ENCODE measurements around the gene S100A8.
"Not testable (repeated sequence)": the region's sequence is repeated elsewhere in the genome, so short reads cannot be mapped to it uniquely, and the experiment has no call there.

The S100A8 gene

DNA sequence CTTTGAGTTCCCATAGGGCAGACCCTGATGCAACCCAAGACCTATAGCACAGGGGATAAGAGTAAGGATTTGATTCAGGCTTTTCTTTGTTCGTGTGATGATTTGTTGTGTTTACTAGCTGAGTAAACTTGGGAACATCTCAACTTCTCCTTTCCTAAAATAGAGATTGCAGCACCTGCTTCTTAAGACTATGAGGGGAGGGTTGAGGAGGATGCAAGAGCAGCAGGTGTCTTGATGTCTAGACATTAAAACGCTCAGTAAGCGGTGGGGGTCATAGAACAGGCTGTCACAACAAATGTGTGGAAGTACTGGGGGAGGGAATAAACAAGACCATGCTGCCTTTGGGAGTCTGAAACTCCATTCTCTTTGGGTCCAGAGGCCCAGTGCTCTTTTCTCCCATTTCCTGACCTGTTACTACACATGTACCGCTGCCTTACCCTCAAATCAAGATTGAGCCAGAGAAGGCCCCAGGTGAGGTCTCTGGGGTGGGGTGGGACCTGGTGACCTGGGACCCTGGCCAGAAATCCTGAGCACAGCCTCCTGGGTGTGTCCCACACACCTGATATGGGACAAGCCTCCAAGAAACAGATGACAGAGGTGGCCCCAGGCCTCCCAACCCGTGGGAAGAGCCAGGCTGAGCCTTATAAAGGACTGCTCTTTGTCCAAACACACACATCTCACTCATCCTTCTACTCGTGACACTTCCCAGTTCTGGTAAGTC lies 25.1 kb upstream of the S100A8 start, which contains the start of gene S100A7A:
Gene S100A7A, plus strand, starts transcription at position 671 of the 721 bp plus-strand sequence. CDS start 1,563 bp downstream, outside the sequence.
- DNase-seq = no peak

- DNase-seq = not testable (repeated sequence)
These were observed 23.1 kb upstream of the S100A8 start for GRCh38 chr1:153413961-153414360.

GRCh38 chr1:153407274-153407673 lies 16.4 kb upstream of the S100A8 start:
- DNase-seq = not testable (repeated sequence)

DNA sequence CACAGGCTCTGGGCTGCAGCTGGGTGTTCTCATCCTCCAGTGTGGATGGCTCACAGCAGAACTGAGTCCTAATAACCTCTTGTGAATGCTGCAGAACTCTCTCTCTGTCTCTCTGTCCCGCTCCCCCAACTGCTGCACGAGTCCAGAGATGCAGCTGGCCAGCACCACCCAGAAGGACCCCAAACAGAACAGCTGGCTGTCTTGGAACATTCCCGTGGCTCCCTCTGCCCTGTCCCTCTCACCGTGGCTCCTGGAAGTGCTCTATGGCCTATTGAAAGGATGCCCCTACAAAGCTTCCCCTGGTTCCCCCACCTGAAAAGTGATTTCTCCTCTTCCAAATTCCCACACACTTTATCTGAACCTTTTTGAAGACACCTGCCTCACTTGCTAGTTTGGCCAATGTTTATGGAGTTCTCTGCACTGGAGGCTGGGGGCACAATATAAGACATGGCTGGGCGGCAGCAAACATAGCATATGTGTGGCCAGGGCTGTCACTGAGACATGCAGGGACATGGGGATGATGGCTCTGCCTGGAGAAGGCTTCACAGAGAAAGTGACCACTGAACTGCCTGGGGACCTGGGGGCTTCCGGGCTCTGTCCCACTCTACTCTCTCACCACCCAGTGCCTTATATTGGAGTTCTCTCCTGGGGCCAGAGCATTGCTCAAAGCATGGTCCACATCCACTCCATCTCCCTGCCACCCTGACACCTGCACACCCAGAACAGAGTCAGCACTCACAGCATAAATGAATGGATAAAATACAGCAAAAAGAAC lies 15.1 kb upstream of the S100A8 start:
- not testable (repeated sequence) for DNase-seq

DNA sequence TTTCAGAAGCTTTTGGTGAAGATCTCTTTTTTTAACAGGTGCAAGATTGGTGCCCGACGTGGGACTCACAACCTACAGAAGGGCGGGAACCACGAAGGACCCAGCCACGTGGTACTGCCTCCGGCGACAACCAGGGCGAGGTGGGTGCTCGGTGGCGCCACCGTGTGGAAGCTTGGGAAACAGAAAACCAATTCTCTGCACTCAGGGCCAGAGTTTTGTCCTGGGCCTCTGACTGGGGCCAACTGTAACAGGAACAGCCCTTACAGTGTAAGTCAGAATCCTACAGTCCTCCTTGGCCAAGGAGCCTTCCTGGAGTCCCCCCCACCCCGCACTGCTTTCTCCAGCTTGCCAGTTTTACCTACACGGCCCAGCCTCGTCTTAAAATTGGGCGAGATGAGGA lies 13.9 kb upstream of the S100A8 start:
- no peak for DNase-seq

DNA sequence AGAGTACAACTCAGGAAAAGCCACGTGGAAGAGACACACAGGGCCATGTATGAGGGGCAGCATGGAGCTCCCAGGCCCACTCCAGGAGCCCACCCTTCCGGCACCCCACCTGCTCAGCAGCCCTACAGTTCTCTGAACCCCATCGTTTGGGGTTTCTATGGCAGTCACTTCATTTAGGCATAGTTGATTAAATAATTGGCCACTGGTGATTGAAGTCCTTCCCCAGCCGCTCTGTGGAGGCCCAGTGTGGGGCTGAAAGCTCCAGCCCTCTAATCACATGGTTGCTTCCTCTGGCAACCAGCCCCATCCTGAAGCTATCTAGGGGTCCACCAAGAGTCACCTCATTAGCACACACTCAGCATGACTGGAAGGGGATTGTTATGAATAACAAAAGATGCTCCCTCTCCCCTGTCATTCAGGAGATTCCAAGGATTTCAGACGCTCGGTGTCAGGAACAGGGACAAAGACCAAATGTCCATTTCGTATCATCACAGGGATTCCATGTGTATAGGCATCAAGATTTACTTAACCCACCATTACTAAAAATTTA lies 13.3 kb upstream of the S100A8 start:
- DNase-seq = no peak

GRCh38 chr1:153403421-153404085 lies 12.7 kb upstream of the S100A8 start:
- DNase-seq = no peak

GRCh38 chr1:153402226-153402625 lies 11.4 kb upstream of the S100A8 start:
- no peak for DNase-seq

GRCh38 chr1:153401461-153401860 lies 10.6 kb upstream of the S100A8 start:
- DNase-seq = no peak

DNA sequence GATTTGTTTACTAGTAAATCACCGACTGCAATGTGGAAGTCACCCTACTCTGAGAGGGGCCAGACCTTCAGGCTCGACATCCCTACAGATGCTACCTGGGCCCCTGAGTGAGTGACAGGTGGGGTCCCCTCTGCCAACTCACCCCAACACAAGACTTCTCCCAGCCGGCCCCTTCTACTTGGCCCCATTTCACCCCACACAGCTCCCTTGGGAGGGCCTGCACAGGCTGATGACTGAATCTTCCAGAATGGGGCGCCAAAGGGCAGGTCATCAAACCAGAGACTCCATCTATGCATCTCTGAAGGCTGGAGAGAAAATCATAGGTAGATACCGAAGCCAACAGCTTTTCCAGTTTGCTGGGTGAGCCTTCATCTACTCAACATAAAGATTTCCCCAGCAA lies 9.4 kb upstream of the S100A8 start:
- no peak for DNase-seq

GRCh38 chr1:153399401-153400055 lies 8.7 kb upstream of the S100A8 start:
- no peak for DNase-seq

DNA sequence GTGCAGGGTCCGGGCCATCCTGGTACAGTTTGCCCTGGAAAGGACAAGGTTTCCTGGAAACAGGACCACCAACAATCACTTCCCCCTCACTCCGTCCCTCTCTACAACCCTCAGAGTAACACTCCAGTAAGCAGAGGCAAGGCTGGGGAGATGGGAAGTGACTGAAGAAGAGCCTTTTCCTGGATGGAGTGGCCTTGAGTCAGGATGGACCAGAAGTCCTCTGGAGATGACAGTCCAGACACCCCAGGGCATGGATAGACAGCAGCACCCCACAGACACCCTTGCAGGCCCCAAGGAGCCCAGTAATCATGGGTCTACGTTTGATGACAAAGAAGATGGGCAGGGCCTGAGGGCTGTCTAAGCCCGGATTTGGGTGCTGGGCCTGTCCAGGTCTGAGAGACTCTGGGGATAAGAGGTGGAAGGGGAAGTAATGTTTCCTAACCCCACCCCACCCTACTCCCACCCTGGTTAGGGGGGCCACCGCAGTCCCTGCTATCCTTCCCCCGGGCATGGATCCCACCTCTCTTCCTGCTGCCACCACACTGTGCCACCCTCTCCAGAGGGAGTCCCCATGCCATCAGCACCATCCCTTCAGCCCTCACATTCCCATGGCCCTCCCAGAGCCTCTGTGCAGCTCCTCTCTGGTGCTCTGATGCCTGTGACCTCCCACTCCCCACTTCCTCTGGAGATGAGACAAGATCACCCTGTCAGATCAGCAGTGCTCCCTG lies 7.2 kb upstream of the S100A8 start:
- DNase-seq = no peak

GRCh38 chr1:153397051-153397923 lies 6.4 kb upstream of the S100A8 start:
- DNase-seq = no peak

DNA sequence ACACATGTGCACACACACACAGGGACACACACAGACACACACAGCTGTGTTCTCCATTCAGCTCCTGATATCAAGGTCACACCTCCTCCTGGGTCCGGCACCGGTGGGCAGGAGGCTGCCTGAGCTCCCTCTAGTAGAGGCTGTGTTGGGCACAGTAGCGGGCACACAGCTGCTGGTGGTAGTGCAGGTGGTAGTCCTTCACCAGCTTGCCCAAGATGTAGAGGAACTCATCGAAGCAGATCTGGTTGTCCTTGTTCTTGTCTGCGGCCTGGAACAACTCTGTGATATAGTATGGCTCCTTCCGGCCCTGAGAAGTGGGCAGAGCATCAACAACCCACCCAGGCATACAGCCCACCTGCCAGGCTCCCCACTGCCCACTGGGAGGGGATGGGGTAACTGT lies 5.6 kb upstream of the S100A8 start:
- no peak for DNase-seq

GRCh38 chr1:153395776-153396175 lies 4.9 kb upstream of the S100A8 start:
- no peak for DNase-seq

DNA sequence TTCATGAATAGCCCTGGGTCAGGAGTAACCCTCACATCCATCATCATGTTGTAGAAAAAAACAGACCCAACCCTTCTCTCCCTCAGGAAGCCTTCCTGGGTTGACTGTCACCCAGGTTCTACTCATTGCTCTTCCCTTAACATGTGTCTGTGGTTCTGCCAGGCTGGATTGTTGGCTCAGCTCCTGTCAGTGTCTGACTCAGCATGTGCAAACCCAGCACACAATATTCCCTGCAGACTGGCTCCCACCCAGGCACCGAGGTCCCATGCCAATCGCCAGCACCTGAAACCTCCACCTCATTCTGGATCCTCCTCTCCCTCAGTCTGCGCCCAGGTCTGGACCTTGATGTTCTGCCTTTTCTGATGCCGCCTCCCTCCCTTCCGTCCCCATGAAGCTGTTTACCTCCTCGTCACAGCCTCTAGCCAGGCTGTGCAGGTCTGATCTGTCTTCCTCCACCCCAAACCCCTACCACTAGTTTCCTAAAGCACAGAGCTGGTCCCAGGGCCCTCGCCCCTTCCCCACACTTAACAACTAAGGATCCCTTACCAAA lies 4.3 kb upstream of the S100A8 start:
- no peak for DNase-seq

DNA sequence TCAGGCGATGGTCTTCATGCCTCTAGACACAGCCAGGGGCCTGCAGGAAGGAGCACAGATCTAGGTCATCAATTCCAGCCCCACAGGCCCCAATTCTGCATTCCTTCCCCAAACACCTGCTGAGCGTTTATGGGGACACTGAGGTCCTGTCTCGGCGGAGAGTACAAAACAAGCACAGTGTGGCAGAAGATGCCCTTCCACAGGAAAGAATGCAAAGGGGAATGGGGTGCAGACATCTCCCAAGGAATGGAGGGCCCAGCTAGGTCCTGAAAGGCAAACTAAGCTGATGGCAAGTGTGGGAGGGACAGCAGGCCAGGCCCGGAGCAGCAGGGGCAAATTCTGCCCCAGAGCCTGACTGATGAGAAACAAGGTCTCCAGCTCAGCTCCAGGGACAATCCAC lies 3.5 kb upstream of the S100A8 start:
- no peak for DNase-seq

DNA sequence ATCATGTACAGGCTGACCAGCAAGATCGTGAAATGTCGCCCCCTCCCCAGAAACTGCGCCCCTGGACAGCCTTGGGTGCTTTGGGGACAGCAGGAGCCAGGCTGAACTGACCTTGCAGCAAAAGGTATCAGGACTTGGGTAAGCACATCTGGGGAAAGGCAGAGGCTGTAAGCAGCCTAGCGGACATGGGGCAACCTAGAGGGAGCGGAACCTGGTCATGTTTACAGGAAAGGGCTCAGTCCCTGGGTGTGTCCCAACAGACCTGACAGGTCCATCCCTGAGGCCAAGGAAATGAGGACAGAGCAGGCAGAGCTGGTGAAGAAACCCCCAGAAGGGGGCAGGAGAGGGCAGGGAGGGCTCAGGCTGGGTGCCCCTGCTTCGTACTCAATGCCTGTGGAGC lies 3.1 kb upstream of the S100A8 start:
- DNase-seq = no peak

GRCh38 chr1:153392822-153393221 lies 1.9 kb upstream of the S100A8 start:
- no peak for DNase-seq

- no peak for DNase-seq
These were observed 1.4 kb upstream of the S100A8 start for GRCh38 chr1:153392258-153392657.

Data from NCI-H187 treated with DMSO at 0.1 percent for 48 hours (cell line).